Testis (tissue), 2 donors: Measurements from ENCODE around the gene VENTX.

Source experiments
- POLR2A ChIP-seq: fragments of 450-650 bp; IDR thresholded peaks from one replicate; pipeline ENCODE4 v1.6.1; 2017; ENCODE audit warnings: antibody characterized with exemption, mild to moderate bottlenecking, moderate library complexity
- TF ChIP-seq, protein P1 (sequence below), 3 experiments: fragments of 450-650 bp in 2 of 3; fragments of 200-600 bp in 1 of 3; sonication (generic) in 1 of 3; IDR thresholded peaks; one replicate each; pipeline ENCODE4 v1.5.1; 2016 to 2019; ENCODE audit warnings: antibody characterized with exemption in 3 of 3, mild to moderate bottlenecking in 2 of 3, moderate library complexity in 1 of 3

DNA sequence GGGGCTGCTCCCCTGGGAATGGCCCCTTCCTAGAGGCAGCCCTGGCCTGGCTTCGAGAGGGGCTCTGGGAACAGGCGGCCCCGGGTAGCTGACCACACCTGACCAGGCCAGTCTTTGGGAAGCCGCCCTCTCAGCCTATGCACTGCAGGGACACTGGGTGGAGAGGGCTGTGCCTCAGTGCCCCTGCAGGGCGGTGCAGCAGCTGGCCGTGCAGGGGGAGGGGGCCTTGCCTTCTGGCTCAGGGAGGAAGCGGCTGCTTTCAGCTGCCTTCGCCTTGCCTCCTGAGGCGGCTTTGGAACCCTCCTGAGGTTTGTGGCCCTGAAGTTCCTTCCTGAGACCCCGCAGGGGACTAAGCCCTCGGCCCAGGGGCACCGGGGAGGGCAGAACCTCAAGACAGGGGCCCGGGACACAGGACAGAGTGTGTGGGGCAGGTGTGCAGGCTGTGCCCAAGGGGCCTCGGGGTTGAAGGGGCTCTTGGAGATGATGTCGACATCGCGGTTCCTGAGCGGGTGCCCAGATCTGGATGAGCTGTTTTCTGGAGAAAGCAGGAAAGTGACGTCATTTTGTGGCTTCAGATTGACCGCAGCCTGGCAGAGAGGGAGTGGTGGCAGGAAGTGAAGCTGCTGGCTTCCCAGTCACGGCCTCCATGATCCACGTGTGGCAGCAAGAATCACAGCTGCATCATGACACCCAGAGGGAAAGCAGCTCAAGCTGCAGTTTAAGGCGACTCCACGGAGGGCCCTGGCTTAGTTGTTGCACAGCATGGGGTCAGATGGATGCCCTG lies 21.4 kb downstream of the VENTX start:
- TF ChIP-seq, protein P1, sequence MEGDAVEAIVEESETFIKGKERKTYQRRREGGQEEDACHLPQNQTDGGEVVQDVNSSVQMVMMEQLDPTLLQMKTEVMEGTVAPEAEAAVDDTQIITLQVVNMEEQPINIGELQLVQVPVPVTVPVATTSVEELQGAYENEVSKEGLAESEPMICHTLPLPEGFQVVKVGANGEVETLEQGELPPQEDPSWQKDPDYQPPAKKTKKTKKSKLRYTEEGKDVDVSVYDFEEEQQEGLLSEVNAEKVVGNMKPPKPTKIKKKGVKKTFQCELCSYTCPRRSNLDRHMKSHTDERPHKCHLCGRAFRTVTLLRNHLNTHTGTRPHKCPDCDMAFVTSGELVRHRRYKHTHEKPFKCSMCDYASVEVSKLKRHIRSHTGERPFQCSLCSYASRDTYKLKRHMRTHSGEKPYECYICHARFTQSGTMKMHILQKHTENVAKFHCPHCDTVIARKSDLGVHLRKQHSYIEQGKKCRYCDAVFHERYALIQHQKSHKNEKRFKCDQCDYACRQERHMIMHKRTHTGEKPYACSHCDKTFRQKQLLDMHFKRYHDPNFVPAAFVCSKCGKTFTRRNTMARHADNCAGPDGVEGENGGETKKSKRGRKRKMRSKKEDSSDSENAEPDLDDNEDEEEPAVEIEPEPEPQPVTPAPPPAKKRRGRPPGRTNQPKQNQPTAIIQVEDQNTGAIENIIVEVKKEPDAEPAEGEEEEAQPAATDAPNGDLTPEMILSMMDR (IDR thresholded peaks at IDR 0.05) = no peak
- TF ChIP-seq POLR2A = no peak
